Psoas muscle (tissue), 8 donors: ENCODE data around the gene LRRC71. TPM values are rescaled to one million over a fixed set of nuclear protein-coding genes. Genes with fewer than 3 reads are reported as not detected.

ENCODE experiments used
- ATAC-seq, 4 donors: fragments of 200-7000 bp; cut with Tn5 transposase; one replicate each; pipeline ENCODE4 v1.9.1; 2020; ENCODE audit warnings: moderate library complexity in 3 of 4, mild to moderate bottlenecking in 2 of 4
- DNase-seq, 2 donors: peaks; one replicate each; pipeline ENCODE4 v3.0.0-alpha.2; 2020
- H3K27ac ChIP-seq: fragments of 200-600 bp; one replicate; pipeline ENCODE4 v1.8.0; 2022
- H3K27me3 ChIP-seq, 3 donors: fragments of 200-600 bp in 1 of 3; one replicate each; pipeline versions ENCODE4 v1.6.1 to v1.8.0; 2013 to 2022; ENCODE audit warnings: low read length in 2 of 3, mild to moderate bottlenecking in 2 of 3, moderate library complexity in 1 of 3; ENCODE audit not compliant: insufficient read depth in 3 of 3
- H3K36me3 ChIP-seq, 2 donors: fragments of 200-600 bp in 1 of 2; one replicate each; pipeline versions ENCODE4 v1.6.1 to v1.8.0; 2013 to 2022; ENCODE audit warnings: low read depth in 1 of 2, mild to moderate bottlenecking in 1 of 2, moderate library complexity in 1 of 2; ENCODE audit not compliant: insufficient read depth in 1 of 2
- H3K4me1 ChIP-seq: fragments of 200-600 bp; one replicate; pipeline ENCODE4 v1.8.0; 2022
- H3K4me3 ChIP-seq: fragments of 200-600 bp; one replicate; pipeline ENCODE4 v1.8.0; 2022; ENCODE audit warnings: mild to moderate bottlenecking
- H3K9me3 ChIP-seq: fragments of 200-600 bp; one replicate; pipeline ENCODE4 v1.8.0; 2022
- WGBS, 3 donors: extraction: QIAGEN DNeasy Blood & Tissue Kit; methylation state at CpG; one replicate each; pipeline versions ENCODE4 v1.1.6 to v1.1.7; 2013; 5-methylcytosine and 5-hydroxymethylcytosine counted together
- intact Hi-C, 2 donors: fragments of 100-400 bp; cut with DNase I; formaldehyde crosslinking; loops; one replicate each; pipeline versions ENCODE4 v1.11.0 to v1.14.2; 2022
- polyA plus RNA-seq, 3 donors: library from polyadenylated mRNA; stranded (reverse); fragments of 200-250 nt; gene quantifications; one replicate each; pipeline ENCODE4 v1.2.3, GENCODE V29; 2013
- total RNA-seq, 4 donors: library from RNA; stranded (reverse); fragmentation: NEBNext Ultra II Directional in 2 of 4; extraction: Animal tissue kit (Norgen Biotek cat#: 25700) in 2 of 4; gene quantifications; one replicate each; pipeline versions ENCODE4 v1.2.1 to v1.2.4, GENCODE V29; 2021 to 2023
- TF ChIP-seq, protein P1 (sequence below): fragments of 200-600 bp; IDR thresholded peaks from one replicate; pipeline ENCODE4 v1.8.0; 2022; ENCODE audit warnings: antibody characterized with exemption
- donor health status: healthy with polysubstance abuse.
- donor health status: DM: no; HTN: no; CAD: no; lungs with moderate emphysema.
- donor health status: Bipolar disorder and iron deficiency.
- donor health status: healthy.
- donor health status: DM: yes; HTN: yes; CAD: no.
- donor health status: DM: no; HTN: no; CAD: no.
- donor health status: DM: no; HTN: no; CAD: no.
- donor health status: DM: yes; HTN: yes; CAD: no.

LRRC71 gene
- total and polyA plus RNA-seq, 7 donors = 0.03 TPM; not detected in 5

DNA sequence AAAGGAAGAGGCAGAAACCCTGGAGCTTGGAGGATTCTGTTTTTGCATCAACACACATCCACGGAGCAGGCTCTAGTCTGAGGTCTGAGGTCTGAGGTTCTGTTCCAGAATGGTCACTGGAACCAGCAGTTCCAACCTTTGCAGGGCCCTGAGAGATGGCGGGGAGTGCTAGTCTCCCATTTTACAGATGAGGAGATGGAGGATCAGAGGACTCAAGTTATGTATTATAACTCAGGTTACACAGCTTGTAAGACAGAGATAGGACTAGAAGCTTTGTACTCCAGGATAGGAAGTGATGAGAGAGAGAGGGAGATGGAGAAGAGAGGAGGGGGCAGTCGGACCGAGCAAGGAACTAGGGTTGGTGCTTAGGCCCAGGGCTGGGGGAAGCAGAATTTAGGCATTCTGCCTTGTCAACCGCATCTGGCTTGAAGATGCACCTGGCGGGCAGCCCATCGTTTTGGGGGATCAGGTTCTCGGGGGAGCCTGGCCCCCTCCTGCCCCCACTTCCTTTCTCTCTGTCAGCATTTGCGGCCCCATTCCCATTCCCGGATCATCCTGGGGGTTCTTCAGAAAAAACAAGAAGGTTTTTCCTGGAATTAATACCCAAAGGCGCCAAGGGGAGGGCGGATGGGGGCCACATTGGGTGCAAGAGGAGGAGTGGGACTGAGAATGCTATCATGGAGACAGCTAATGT is 21.3 kb upstream of the LRRC71 start:
- no peaks in the 10 kb centered on the region for H3K9me3 ChIP-seq
- H3K4me1 ChIP-seq = peaks cover 17% of the 10 kb centered on the region
- 67 to 69% (median 68%) methylated on average over 12 of the region's 12 CpGs for WGBS, 3 donors
- no peak overlapping the region for H3K4me3 ChIP-seq
- peak overlapping the region; percentile 46 for H3K27ac ChIP-seq
- no peak for ATAC-seq
- intact Hi-C loops = no loop called here
- peak in 1 of 2 donors; percentile 23 for DNase-seq
- TF ChIP-seq, protein P1, sequence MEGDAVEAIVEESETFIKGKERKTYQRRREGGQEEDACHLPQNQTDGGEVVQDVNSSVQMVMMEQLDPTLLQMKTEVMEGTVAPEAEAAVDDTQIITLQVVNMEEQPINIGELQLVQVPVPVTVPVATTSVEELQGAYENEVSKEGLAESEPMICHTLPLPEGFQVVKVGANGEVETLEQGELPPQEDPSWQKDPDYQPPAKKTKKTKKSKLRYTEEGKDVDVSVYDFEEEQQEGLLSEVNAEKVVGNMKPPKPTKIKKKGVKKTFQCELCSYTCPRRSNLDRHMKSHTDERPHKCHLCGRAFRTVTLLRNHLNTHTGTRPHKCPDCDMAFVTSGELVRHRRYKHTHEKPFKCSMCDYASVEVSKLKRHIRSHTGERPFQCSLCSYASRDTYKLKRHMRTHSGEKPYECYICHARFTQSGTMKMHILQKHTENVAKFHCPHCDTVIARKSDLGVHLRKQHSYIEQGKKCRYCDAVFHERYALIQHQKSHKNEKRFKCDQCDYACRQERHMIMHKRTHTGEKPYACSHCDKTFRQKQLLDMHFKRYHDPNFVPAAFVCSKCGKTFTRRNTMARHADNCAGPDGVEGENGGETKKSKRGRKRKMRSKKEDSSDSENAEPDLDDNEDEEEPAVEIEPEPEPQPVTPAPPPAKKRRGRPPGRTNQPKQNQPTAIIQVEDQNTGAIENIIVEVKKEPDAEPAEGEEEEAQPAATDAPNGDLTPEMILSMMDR = no peak
- peaks cover 0 to 17% (median 0%) of the 10 kb centered on the region in 3 donors for H3K27me3 ChIP-seq
- H3K36me3 ChIP-seq = no peaks in the 10 kb centered on the region

DNA sequence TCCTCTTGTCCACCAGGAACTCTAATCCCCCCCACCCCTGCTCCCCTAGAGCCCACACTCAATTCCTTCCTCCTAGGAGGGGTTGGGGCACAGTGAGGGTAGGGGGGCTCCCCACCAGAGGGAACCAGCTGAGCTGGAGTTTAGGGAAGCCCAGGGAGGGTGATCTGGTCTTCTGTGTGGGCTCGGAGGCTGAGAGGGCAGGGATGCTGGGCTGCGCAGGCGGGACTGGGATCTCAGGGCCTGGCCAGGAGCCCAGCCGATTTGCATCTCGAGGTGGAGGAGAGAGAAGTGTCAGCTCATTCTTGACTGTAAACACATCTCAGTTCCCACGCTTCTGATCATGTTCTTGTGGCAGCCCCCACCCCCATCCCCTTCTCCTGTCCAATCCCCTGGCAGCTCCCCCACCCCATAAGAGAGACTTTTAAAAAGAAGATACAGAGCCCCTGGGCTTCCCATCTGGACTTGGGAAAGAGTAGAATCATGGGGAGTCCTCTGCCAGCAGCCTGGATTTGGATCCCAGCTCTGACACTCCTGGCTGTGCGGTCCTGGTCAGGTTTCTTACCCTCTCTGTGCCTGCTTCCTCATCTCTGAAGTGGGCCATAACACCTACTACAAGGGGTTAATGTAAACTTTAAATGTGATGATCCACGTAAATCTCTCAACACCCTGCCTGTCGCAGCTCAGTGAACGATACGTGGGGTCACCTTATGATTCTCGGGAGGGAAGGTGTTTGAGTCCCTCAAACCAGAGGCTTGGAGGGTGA is 20.3 kb upstream of the LRRC71 start:
- peak in 1 of 2 donors; percentile 34 for DNase-seq
- H3K4me3 ChIP-seq = no peak overlapping the region
- peaks cover 17% of the 10 kb centered on the region for H3K4me1 ChIP-seq
- intact Hi-C loops = no loop called here
- WGBS, 3 donors = 42 to 53% (median 50%) methylated on average over 12 of the region's 12 CpGs
- no peak overlapping the region for H3K27ac ChIP-seq
- H3K27me3 ChIP-seq = peaks cover 0 to 17% (median 0%) of the 10 kb centered on the region in 3 donors
- no peaks in the 10 kb centered on the region for H3K36me3 ChIP-seq
- H3K9me3 ChIP-seq = no peaks in the 10 kb centered on the region
- no peak for ATAC-seq
- TF ChIP-seq, protein P1 = no peak

DNA sequence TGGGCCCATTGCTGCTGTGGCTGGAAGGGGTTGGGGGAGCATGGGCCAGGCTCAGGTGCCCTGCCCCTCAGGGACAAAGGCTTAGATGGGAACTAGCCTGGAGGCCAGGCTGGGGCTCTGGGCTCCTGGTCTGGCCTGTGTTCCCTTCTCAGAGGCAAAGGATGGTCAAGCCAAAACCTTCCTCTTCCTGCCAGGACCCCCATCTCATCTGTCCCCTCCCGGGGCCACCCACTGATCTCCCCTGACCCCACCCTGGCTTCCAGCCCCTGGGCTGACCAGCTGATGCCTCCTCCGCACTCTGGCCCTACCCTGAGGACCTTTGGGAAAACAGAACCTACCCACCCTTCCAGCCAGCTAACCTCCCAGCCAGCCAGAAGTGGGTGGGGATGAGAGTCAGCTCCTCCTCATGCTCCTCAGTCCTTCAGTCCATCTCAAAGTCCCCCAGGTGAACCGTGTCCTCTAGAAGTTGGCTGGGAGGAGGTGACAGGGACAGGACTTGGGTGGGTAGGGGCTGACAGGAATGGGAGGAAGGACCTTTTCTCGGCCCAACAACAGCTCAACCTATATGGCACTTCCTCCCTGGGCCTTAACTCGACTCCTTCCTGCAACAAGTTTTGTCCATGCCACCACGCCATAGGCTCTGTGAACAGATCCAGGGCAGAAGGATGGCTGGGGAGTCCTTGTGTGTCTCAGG is 19.4 kb upstream of the LRRC71 start:
- H3K27ac ChIP-seq = no peak overlapping the region
- H3K9me3 ChIP-seq = no peaks in the 10 kb centered on the region
- ATAC-seq = no peak
- peaks cover 0 to 17% (median 0%) of the 10 kb centered on the region in 3 donors for H3K27me3 ChIP-seq
- intact Hi-C loops = no loop called here
- DNase-seq = peak in 1 of 2 donors; percentile 41
- no peaks in the 10 kb centered on the region for H3K36me3 ChIP-seq
- TF ChIP-seq, protein P1 = no peak
- peaks cover 17% of the 10 kb centered on the region for H3K4me1 ChIP-seq
- H3K4me3 ChIP-seq = no peak overlapping the region
- 49 to 67% (median 52%) methylated on average over 6 of the region's 6 CpGs for WGBS, 3 donors

DNA sequence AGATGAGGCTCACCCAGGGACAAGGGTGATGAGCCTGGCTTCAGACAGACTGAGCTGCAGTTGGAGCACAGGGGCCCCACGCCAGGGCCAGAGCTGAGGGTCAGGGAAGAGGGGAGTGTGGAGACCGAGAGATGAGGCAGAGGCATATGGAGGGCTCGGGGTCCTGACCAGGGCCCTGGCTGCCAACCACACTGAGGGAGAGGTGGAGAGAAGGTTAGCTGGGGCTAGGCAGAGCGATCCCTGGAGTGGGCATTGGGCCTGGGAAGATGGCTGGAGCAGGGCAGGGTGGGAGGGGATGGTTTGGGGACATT is 18.9 kb upstream of the LRRC71 start:
- Histone ChIP-seq H3K27me3 (peaks cover 0 to 17% (median 0%) of the 10 kb centered on the region in 3 donors), H3K36me3 (no peaks in the 10 kb centered on the region), H3K4me3 (no peak overlapping the region), H3K27ac (no peak overlapping the region), H3K4me1 (peaks cover 17% of the 10 kb centered on the region), H3K9me3 (no peaks in the 10 kb centered on the region)
- 67 to 90% (median 90%) methylated on average over 3 to 4 of the region's 4 CpGs for WGBS, 3 donors
- TF ChIP-seq, protein P1 = no peak
- ATAC-seq (no peak), DNase-seq (peak in 1 of 2 donors; percentile 39)
- intact Hi-C loops = no loop called here
